Skeletal muscle tissue (tissue), 4 donors: Measurements from ENCODE around the gene TMEM26. TPM values are rescaled to one million over a fixed set of nuclear protein-coding genes. Genes with fewer than 3 reads are reported as not detected.

Experiments used
- H3K27ac ChIP-seq: one replicate; pipeline ENCODE4 v1.7.0; 2013; ENCODE audit warnings: mild to moderate bottlenecking, low read depth, low read length, inconsistent platforms
- H3K27me3 ChIP-seq, 3 donors: one replicate each; pipeline ENCODE4 v1.7.0; 2013; ENCODE audit warnings: low read length in 3 of 3; ENCODE audit not compliant: control insufficient read depth in 3 of 3, insufficient read depth in 3 of 3
- H3K36me3 ChIP-seq, 3 donors: one replicate each; pipeline ENCODE4 v1.7.0; 2013; ENCODE audit warnings: low read length in 3 of 3; ENCODE audit not compliant: control insufficient read depth in 3 of 3, insufficient read depth in 3 of 3
- H3K4me1 ChIP-seq, 3 donors: one replicate each; pipeline ENCODE4 v1.7.0; 2013; ENCODE audit warnings: low read length in 3 of 3, mild to moderate bottlenecking in 3 of 3; ENCODE audit not compliant: control insufficient read depth in 3 of 3, insufficient read depth in 3 of 3
- H3K4me3 ChIP-seq, 3 donors: one replicate each; pipeline ENCODE4 v1.7.0; 2013; ENCODE audit warnings: low read length in 3 of 3
- H3K9ac ChIP-seq, 3 donors: one replicate each; pipeline ENCODE4 v1.7.0; 2013; ENCODE audit warnings: low read length in 3 of 3, mild to moderate bottlenecking in 3 of 3, moderate library complexity in 2 of 3, low read depth in 1 of 3
- H3K9me3 ChIP-seq, 3 donors: one replicate each; pipeline ENCODE4 v1.7.0; 2013; ENCODE audit warnings: low read length in 3 of 3; ENCODE audit not compliant: control insufficient read depth in 3 of 3
- total RNA-seq: library from RNA; depleted of rRNA; stranded (reverse); fragments of >200 nt; gene quantifications from one replicate; pipeline ENCODE4 v1.2.3, GENCODE V29; 2014
- donor health status: Osteomylitis.

The TMEM26 gene
- total RNA-seq, 1 donor from 2014 or later: 15.7 TPM

- Histone ChIP-seq H3K4me3 (no peak overlapping the region), H3K9ac (no peak overlapping the region), H3K27me3 (no peaks in the 10 kb centered on the region), H3K9me3 (no peaks in the 10 kb centered on the region), H3K27ac (no peak overlapping the region), H3K36me3 (no peaks in the 10 kb centered on the region), H3K4me1 (no peaks in the 10 kb centered on the region)
Measured at GRCh38 chr10:61406736-61407135, 46.4 kb downstream of the TMEM26 start.

- Histone ChIP-seq H3K27ac (no peak overlapping the region), H3K9ac (no peak overlapping the region), H3K36me3 (no peaks in the 10 kb centered on the region), H3K4me1 (no peaks in the 10 kb centered on the region), H3K27me3 (no peaks in the 10 kb centered on the region), H3K4me3 (no peak overlapping the region), H3K9me3 (no peaks in the 10 kb centered on the region)
Measured at GRCh38 chr10:61406242-61406641, 46.9 kb downstream of the TMEM26 start.

- no peaks in the 10 kb centered on the region for H3K27me3 ChIP-seq
- H3K4me1 ChIP-seq: no peaks in the 10 kb centered on the region
- H3K9me3 ChIP-seq: no peaks in the 10 kb centered on the region
- H3K36me3 ChIP-seq: no peaks in the 10 kb centered on the region
- no peak overlapping the region for H3K27ac ChIP-seq
- no peak overlapping the region for H3K4me3 ChIP-seq
- H3K9ac ChIP-seq: no peak overlapping the region
Measured at GRCh38 chr10:61404751-61405150, 48.4 kb downstream of the TMEM26 start.

- Histone ChIP-seq H3K36me3 (no peaks in the 10 kb centered on the region), H3K27me3 (no peaks in the 10 kb centered on the region), H3K9ac (no peak overlapping the region), H3K27ac (no peak overlapping the region), H3K4me3 (no peak overlapping the region), H3K4me1 (peaks cover 0 to 5% (median 4%) of the 10 kb centered on the region in 3 donors), H3K9me3 (no peaks in the 10 kb centered on the region)
Measured at GRCh38 chr10:61400524-61400923, 52.7 kb downstream of the TMEM26 start.

- Histone ChIP-seq H3K9ac (no peak overlapping the region), H3K4me3 (no peak overlapping the region), H3K27ac (no peak overlapping the region), H3K4me1 (peaks cover 0 to 5% (median 4%) of the 10 kb centered on the region in 3 donors), H3K27me3 (no peaks in the 10 kb centered on the region), H3K9me3 (no peaks in the 10 kb centered on the region), H3K36me3 (no peaks in the 10 kb centered on the region)
Measured at GRCh38 chr10:61399406-61399805, 53.8 kb downstream of the TMEM26 start.

- Histone ChIP-seq H3K4me1 (peaks cover 0 to 5% (median 4%) of the 10 kb centered on the region in 3 donors), H3K27ac (peak overlapping the region; percentile 12), H3K9ac (no peak overlapping the region), H3K36me3 (no peaks in the 10 kb centered on the region), H3K27me3 (no peaks in the 10 kb centered on the region), H3K4me3 (peak overlapping the region in 1 of 3 donors; percentile 44), H3K9me3 (no peaks in the 10 kb centered on the region)
Measured at GRCh38 chr10:61398366-61399129, 54.6 kb downstream of the TMEM26 start.

- Histone ChIP-seq H3K9ac (peak overlapping the region in 2 of 3 donors; percentile 2 to 48), H3K4me1 (peaks cover 0 to 5% (median 4%) of the 10 kb centered on the region in 3 donors), H3K4me3 (peak overlapping the region; percentile 44 to 64 (median 61)), H3K9me3 (no peaks in the 10 kb centered on the region), H3K27ac (peak overlapping the region; percentile 55), H3K27me3 (no peaks in the 10 kb centered on the region), H3K36me3 (no peaks in the 10 kb centered on the region)
Measured at GRCh38 chr10:61397175-61397986, 55.8 kb downstream of the TMEM26 start.

GRCh38 chr10:61391281-61391680 lies 61.9 kb downstream of the TMEM26 start:
- Histone ChIP-seq H3K9ac (no peak overlapping the region), H3K9me3 (no peaks in the 10 kb centered on the region), H3K4me1 (no peaks in the 10 kb centered on the region), H3K36me3 (no peaks in the 10 kb centered on the region), H3K27ac (no peak overlapping the region), H3K4me3 (no peak overlapping the region), H3K27me3 (no peaks in the 10 kb centered on the region)

GRCh38 chr10:61390851-61391250 lies 62.3 kb downstream of the TMEM26 start:
- no peak overlapping the region for H3K9ac ChIP-seq
- no peak overlapping the region for H3K4me3 ChIP-seq
- H3K27me3 ChIP-seq: no peaks in the 10 kb centered on the region
- H3K4me1 ChIP-seq: no peaks in the 10 kb centered on the region
- H3K9me3 ChIP-seq: no peaks in the 10 kb centered on the region
- no peak overlapping the region for H3K27ac ChIP-seq
- no peaks in the 10 kb centered on the region for H3K36me3 ChIP-seq

- Histone ChIP-seq H3K36me3 (no peaks in the 10 kb centered on the region), H3K4me3 (no peak overlapping the region), H3K9ac (no peak overlapping the region), H3K27ac (no peak overlapping the region), H3K27me3 (no peaks in the 10 kb centered on the region), H3K9me3 (no peaks in the 10 kb centered on the region), H3K4me1 (no peaks in the 10 kb centered on the region)
Measured at GRCh38 chr10:61389887-61390286, 63.3 kb downstream of the TMEM26 start.
